ENCODE measurements around the gene CHN1.

CHN1 gene

DNA sequence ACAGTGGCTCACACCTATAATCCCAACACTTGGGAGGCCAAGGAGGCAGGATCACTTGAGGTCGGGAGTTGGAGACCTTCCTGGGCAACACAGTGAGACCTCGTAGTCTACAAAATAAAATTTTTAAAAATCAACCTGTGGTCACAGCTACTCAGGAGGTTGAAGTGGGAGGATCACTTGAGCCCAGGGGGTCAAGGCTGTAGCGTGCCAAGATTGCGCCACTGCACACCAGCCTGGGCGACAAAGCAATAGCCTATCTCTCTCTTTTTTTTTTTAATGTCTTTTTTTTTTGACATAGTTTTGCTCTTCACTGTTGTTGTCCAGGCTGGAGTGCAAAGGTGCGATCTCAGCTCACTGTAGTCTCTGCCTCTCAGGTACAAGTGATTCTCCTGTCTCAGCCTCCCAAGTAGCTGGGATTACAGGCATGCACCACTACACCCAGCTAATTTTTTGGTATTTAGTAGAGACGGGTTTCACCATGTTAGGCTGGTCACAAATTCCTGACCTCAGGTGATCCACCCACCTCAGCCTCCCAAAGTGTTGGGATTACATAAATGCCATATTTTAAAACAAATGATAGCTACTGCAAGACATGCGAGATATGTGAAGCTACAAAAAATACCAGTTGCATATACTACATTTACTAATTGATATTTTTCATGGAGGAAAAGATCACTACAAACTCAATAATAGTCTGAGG is 55.0 kb downstream of the CHN1 start:
- no peaks in the 10 kb centered on the region for H3K36me3 Mint-ChIP-seq (ENCODE audit: low read depth)
- no peaks in the 10 kb centered on the region for H3K9me3 Mint-ChIP-seq
- no peak for DNase-seq
- no peak overlapping the region for H3K4me3 Mint-ChIP-seq
- no peak overlapping the region for H3K27ac Mint-ChIP-seq
- peaks cover 2% of the 10 kb centered on the region for H3K4me1 Mint-ChIP-seq (ENCODE audit: low read depth)
- peaks cover 9% of the 10 kb centered on the region for H3K27me3 Mint-ChIP-seq

DNA sequence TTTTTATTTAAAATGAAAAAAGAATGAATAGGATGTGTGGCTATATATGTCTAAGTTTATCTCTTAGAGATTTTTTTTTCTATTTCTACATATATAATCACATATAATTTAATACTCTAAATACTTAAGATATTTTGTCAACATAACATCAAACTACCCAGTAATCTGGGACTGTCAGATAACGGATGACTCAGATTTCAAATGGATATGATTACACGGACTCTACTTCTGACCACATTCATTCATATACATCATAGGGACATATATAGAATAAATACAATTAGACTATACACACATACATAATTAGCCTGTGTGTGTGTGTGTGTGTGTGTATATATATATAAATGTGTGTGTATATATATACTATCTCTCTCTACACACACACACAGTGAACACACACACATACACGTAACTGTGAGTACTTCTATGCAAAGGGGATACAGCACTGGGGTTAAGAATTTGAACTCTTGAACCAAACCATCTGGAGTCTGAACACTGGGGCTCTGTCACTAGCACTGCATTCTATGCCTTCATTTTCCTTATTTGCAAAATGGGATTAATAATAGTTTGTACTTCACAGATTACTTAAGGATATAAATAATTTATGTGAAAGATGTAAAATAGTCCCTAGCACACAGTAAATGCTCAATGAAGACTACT is 59.5 kb downstream of the CHN1 start:
- H3K36me3 Mint-ChIP-seq (ENCODE audit: low read depth): no peaks in the 10 kb centered on the region
- no peak overlapping the region for H3K27ac Mint-ChIP-seq
- H3K27me3 Mint-ChIP-seq: no peaks in the 10 kb centered on the region
- DNase-seq: no peak
- no peaks in the 10 kb centered on the region for H3K9me3 Mint-ChIP-seq
- no peak overlapping the region for H3K4me3 Mint-ChIP-seq
- peaks cover 2% of the 10 kb centered on the region for H3K4me1 Mint-ChIP-seq (ENCODE audit: low read depth)

DNA sequence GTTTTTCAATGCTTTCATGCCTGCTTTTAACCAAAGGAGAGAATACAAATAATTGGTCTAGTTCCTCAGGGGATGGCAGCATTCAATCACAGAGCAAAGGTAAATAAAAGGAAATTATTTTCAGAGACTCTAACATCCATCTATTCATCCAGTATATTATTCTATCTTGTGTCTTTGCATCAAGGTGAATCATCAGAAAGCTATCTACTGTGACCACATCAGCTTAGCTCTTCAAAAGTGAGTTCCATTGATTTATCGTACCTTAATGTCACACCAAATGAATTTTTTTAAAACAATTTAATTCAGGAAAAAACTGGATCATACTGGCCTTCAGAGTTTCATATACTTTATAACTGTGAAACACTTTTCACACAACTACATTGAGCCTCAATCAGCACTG is 66.1 kb downstream of the CHN1 start:
- Mint-ChIP-seq H3K36me3 (ENCODE audit: low read depth) (no peaks in the 10 kb centered on the region), H3K27me3 (no peaks in the 10 kb centered on the region), H3K9me3 (no peaks in the 10 kb centered on the region), H3K4me3 (no peak overlapping the region), H3K27ac (no peak overlapping the region), H3K4me1 (ENCODE audit: low read depth) (peaks cover 2% of the 10 kb centered on the region)
- no peak for DNase-seq

DNA sequence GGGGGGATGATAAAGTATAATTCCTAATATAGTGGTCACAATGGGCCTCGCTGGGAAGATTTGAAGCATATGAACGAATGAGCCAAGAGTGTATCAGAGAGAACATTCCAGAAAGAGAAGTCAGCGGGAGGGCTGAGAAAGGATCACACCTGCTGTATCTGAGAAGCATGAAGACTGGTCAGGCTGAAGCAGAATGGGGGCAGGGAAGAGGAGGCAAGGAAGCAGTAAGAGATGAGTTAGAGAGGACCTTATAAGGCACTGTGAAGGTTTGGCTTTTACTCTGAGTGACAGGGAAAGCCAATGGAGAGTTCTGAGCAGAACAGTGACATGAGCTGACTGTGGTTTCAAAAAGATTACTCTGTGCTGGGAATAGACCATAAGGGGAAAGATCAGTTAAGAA is 73.5 kb downstream of the CHN1 start:
- DNase-seq: no peak
- no peaks in the 10 kb centered on the region for H3K27me3 Mint-ChIP-seq
- no peaks in the 10 kb centered on the region for H3K4me1 Mint-ChIP-seq (ENCODE audit: low read depth)
- no peak overlapping the region for H3K27ac Mint-ChIP-seq
- no peaks in the 10 kb centered on the region for H3K9me3 Mint-ChIP-seq
- H3K36me3 Mint-ChIP-seq (ENCODE audit: low read depth): no peaks in the 10 kb centered on the region
- H3K4me3 Mint-ChIP-seq: no peak overlapping the region

DNA sequence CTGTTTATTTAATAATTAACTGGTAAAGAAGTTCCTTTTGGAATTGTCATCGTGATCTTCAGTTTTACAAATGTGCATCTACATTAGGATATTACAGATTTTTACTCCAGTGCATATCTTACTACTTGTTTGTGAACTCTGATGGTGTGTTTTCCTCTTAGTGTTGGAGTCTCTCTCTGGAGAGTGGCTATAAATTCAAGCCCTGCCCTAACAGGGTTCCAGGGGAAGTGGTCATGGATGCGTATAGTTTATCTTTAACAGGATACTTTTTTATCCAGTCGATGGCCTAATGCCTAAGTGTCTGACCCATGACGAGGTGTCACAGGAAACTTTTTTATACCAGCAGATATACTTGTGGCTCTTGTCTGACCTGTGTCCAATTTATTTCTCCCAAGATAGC is 75.4 kb downstream of the CHN1 start:
- no peak overlapping the region for H3K4me3 Mint-ChIP-seq
- no peaks in the 10 kb centered on the region for H3K36me3 Mint-ChIP-seq (ENCODE audit: low read depth)
- no peak for DNase-seq
- no peaks in the 10 kb centered on the region for H3K4me1 Mint-ChIP-seq (ENCODE audit: low read depth)
- H3K9me3 Mint-ChIP-seq: no peaks in the 10 kb centered on the region
- H3K27ac Mint-ChIP-seq: no peak overlapping the region
- no peaks in the 10 kb centered on the region for H3K27me3 Mint-ChIP-seq

DNA sequence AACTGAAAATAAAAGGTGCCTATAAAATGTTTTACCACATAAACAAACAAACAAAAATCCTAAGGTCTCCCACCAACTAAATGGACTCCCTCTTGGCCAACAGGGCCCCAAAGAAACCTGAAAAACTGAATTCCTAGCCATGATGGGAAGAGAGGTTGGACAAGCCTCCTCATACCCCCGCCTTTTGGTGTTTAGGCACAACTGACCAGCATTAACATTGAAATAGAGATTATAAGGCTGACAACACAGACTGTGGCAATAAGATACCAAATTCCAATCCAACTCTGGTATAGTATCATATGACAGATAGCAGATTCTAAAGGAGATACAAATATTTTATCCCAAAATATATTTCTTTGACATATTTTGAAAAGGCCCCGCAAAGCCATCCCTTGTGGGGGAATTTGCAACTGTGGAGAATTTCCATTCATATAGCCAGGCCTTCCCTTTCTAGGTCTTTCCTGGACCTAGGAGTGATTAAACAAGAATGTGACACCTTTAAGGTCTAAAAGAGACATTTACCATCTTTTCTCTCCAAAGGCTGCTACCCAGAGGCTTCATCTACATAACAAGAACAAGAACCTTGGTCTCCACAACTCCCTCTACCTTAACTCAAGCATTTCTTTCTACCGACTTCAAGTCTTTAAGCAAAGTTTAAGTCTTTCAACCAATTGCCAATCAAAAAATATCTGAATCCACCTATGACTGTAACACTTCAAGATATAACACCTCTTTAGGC is 80.0 kb downstream of the CHN1 start:
- Mint-ChIP-seq H3K9me3 (peaks cover 2% of the 10 kb centered on the region), H3K27me3 (no peaks in the 10 kb centered on the region), H3K36me3 (ENCODE audit: low read depth) (no peaks in the 10 kb centered on the region), H3K27ac (no peak overlapping the region), H3K4me1 (ENCODE audit: low read depth) (no peaks in the 10 kb centered on the region), H3K4me3 (no peak overlapping the region)
- no peak for DNase-seq

DNA sequence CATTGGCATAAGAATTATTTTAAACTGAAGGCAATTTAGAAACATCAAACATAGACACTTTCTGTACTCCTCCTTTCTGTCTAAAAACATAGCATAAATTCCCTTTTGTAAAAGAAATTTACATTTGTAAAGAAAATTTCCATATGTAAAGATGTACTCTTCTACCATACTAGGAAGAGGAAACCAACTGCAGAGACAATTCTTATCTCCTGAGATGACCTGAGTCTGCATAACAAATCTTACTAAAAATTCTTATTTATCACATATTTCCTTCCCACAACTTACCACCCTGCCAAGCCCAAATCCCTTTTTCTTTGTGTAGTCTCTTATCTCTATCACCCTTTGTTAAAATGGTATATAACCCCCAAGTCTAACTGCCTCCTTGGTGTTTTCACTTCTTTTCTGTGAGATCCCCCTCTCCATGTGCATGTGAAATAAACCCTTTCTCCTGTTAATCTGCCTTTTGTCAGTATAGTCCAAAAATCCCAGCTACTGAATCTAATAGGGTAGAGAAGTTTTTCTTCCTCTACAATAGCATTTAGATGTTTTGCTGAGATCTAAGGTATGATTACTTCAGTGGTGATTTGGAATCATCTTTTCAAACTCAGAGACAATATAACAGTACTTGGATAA is 81.0 kb downstream of the CHN1 start:
- H3K9me3 Mint-ChIP-seq: peaks cover 2% of the 10 kb centered on the region
- DNase-seq: no peak
- H3K27ac Mint-ChIP-seq: no peak overlapping the region
- H3K36me3 Mint-ChIP-seq (ENCODE audit: low read depth): no peaks in the 10 kb centered on the region
- H3K4me3 Mint-ChIP-seq: no peak overlapping the region
- no peaks in the 10 kb centered on the region for H3K27me3 Mint-ChIP-seq
- no peaks in the 10 kb centered on the region for H3K4me1 Mint-ChIP-seq (ENCODE audit: low read depth)

DNA sequence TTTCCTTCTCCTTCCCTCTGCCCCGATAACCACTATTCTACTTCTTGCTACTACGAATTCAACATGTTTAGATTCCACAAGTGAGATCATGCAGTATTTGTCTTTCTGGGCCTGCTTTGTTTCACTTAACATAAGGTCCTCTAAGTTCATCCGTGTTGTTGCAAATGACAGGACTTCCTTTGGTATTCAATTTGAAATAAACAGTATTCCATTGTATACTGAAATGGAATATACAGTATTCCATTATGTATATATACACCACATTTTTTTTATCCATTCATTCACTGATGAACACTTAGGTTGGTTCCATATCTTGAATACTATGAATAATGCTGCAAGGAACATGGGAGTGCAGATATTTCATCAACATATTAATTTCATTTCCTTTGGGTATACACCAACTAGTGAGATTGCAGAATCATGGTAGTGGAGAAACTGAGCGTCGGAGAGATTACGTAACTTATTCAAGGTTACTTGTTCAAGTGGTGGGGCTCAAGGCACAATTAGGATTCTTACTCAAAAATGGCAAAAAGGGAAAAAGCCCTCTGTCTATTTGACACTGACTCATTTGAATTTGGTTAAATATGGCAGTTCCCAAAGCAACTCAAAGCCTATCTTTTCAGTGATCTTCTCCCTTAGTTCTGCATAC is 85.1 kb downstream of the CHN1 start:
- H3K27me3 Mint-ChIP-seq: no peaks in the 10 kb centered on the region

DNA sequence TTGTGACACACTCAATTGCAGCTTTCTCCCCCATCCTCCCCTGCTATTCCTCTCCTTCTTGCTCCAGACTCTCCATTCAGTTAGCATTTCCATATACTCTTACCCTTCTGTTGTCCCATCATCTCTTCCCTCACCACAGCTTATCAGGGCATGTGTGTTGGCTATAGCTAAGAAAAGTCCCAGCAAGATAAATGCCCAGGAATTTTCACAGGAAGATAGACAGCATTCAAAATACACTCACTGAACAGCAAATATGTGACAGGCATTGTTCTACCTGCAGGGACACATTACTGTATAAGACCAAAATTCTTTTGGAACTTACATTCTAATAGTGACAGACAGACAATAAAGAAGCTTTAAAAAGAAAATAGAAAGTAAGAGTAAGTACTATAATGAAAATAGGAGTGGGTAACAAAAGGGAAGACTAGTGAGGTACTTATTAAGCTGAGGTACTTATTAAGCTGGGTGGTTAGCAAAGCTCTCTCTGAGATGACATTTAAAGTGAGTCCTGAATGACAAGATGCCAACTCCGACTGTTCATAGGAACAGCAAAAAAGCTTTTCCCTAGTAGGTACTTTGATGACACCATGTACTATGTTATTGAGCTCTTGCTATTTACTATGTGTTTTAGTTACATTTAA is 86.2 kb downstream of the CHN1 start:
- Mint-ChIP-seq H3K36me3 (ENCODE audit: low read depth) (no peaks in the 10 kb centered on the region), H3K9me3 (peaks cover 2% of the 10 kb centered on the region), H3K4me3 (no peak overlapping the region), H3K27ac (no peak overlapping the region), H3K4me1 (ENCODE audit: low read depth) (no peaks in the 10 kb centered on the region), H3K27me3 (no peaks in the 10 kb centered on the region)
- no peak for DNase-seq

More for the DNA sequence above, 85.1 kb downstream of the CHN1 start:
- Mint-ChIP-seq H3K27ac (no peak overlapping the region), H3K4me3 (no peak overlapping the region), H3K4me1 (ENCODE audit: low read depth) (no peaks in the 10 kb centered on the region), H3K36me3 (ENCODE audit: low read depth) (no peaks in the 10 kb centered on the region), H3K9me3 (peaks cover 2% of the 10 kb centered on the region)
- no peak for DNase-seq

DNA sequence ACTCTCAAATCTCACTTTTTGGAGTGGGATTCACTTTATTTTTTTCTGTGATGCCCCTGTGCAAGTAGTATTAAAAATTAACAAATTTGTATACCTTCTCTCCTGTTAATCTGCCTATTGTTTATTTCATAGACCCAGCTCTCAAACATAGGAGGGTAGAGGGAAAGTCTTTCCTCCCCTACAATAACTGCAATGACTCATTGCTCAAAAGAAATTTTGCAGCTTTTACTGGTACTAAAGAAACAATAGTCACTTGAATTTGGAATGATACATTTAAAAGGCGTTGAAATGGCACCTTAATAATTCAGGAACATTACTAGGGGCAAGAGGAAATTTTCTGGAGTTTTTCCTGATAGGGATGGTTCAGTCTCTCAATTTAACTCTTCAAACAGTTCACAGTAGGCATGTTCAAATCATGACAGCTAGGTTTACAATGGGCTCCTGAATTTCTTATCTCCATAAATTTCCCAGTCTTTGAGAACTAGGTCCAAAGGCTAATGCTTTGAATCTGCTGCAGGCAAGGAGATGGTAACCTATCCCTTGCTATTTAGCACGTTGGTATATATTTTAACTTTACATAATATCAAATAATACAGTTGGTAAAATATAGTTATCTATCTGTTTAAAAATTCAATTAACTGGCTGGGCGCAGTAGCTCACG is 88.8 kb downstream of the CHN1 start:
- Mint-ChIP-seq H3K4me3 (no peak overlapping the region), H3K27me3 (no peaks in the 10 kb centered on the region), H3K36me3 (ENCODE audit: low read depth) (no peaks in the 10 kb centered on the region), H3K4me1 (ENCODE audit: low read depth) (no peaks in the 10 kb centered on the region), H3K27ac (no peak overlapping the region), H3K9me3 (no peaks in the 10 kb centered on the region)
- no peak for DNase-seq

DNA sequence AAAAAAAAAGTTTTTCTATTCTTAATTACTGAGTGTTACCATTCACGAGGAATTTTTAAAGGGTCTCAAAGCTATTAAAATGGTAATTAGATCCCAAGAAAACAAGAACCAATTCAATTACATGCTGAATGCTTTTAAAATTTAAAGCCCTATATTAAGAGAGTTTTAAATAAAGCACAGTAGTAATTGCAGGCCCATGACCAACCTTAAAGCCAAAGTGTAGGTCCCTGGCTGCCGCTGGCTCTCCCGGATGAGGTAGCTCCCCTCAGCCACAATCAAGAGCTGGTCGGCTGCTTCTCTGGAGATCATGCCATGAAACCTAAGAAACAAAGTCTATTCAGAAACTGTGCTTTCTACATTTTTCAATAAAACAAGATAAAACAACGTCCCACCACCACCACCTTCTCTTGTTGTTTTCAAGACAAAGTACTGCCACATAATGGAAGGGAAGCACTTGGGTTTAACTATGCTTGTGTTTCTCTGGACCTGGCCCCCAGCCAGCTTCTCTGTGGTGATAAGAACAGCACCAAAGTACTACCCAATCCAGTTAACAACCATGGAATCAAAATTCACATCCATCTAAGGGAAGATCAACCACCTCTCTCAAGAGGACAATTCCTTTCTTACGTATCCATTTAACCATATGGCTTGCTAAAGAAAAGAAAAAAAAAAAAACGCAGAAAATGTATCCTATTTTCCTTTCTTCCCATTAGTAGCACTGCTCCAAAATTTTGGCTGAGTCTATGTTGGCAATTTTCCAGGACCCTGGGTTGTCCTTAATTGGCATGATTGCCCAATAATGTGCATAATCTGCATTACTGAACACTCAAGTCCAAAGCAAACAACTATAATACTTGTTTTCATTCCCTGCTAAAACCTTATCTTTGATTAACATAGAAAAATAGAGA is 90.1 kb downstream of the CHN1 start:
- Mint-ChIP-seq H3K27me3 (no peaks in the 10 kb centered on the region), H3K9me3 (no peaks in the 10 kb centered on the region), H3K4me3 (no peak overlapping the region), H3K4me1 (ENCODE audit: low read depth) (no peaks in the 10 kb centered on the region), H3K27ac (no peak overlapping the region), H3K36me3 (ENCODE audit: low read depth) (no peaks in the 10 kb centered on the region)
- DNase-seq: no peak

DNA sequence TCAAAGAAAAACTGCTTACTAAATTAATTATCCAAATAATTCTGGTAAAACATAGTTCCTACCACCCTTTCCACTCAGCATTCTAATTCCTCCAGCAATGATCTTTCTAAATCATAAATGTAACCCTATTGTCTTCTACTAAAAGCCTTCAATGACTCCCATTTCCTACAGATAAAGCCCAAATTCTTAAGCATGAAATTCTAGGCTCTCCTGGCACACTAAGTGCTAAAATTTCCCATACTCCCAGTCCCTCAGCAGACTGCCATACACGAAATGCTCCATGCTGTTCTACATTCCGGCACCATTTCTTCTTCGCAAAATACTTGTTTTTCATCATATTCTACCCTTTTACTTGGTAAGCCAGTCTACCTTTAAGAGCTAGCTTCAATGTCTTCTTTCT is 96.9 kb downstream of the CHN1 start:
- Mint-ChIP-seq H3K27ac (no peak overlapping the region), H3K36me3 (ENCODE audit: low read depth) (no peaks in the 10 kb centered on the region)

DNA sequence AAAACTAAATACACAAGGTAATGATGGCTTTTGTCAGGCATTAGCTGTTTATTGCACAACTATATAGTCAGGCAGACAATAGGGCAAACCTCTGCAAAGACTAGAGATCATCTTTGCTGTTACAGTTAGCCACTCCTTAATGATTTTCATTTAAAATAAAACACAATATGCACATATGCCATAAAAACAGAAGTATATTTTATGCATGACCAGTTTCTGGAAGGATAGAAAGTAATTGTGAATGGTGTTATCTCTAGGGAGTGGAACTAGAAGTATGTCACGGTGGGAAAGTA is 102.0 kb downstream of the CHN1 start:
- H3K4me3 Mint-ChIP-seq: no peak overlapping the region
- H3K27me3 Mint-ChIP-seq: no peaks in the 10 kb centered on the region
- H3K9me3 Mint-ChIP-seq: no peaks in the 10 kb centered on the region
- H3K27ac Mint-ChIP-seq: no peak overlapping the region
- DNase-seq: no peak
- H3K4me1 Mint-ChIP-seq (ENCODE audit: low read depth): peaks cover 29% of the 10 kb centered on the region
- no peaks in the 10 kb centered on the region for H3K36me3 Mint-ChIP-seq (ENCODE audit: low read depth)

More for the DNA sequence above, 96.9 kb downstream of the CHN1 start:
- Mint-ChIP-seq H3K27me3 (no peaks in the 10 kb centered on the region), H3K9me3 (no peaks in the 10 kb centered on the region), H3K4me3 (no peak overlapping the region), H3K4me1 (ENCODE audit: low read depth) (peaks cover under 1% of the 10 kb centered on the region)
- no peak for DNase-seq

All from activated T-cell treated with anti-CD3 and anti-CD28 coated beads, Interleukin-2, amount 50 U/mL, for 24 hours (primary cell).